SK-N-MC (cell line): ENCODE data around the gene RTN4RL2.
A peak's percentile ranks its signal among the peaks of the same experiment; 100 is the strongest.

Experiments used
- DNase-seq: peaks from one replicate; pipeline ENCODE4 v3.0.0-alpha.2; 2011; ENCODE audit warnings: low read depth, low spot score
- H3K27ac ChIP-seq: fragments of 200-600 bp; sonication (generic); 2 replicates; pipeline ENCODE4 v1.5.1; 2016; ENCODE audit warnings: mixed run types
- H3K36me3 ChIP-seq: fragments of 200-600 bp; sonication (generic); 2 replicates; pipeline ENCODE4 v1.6.1; 2017; ENCODE audit warnings: antibody characterized with exemption, low read length, mixed read lengths; ENCODE audit not compliant: insufficient read depth
- H3K4me3 ChIP-seq: fragments of 200-600 bp; sonication (generic); 2 replicates; pipeline ENCODE4 v1.5.1; 2016
- H3K9ac ChIP-seq: fragments of 200-600 bp; sonication (generic); 2 replicates; pipeline ENCODE4 v1.8.0; 2017; ENCODE audit warnings: mixed run types, mixed read lengths; ENCODE audit not compliant: insufficient read length
- H3K9me3 ChIP-seq: fragments of 200-600 bp; sonication (generic); 2 replicates; pipeline ENCODE4 v1.6.1; 2017; ENCODE audit warnings: low read depth, mild to moderate bottlenecking, antibody characterized with exemption, low read length, moderate library complexity, mixed read lengths
- EZH2 ChIP-seq: fragments of 200-600 bp; sonication (generic); IDR thresholded peaks from one replicate; pipeline ENCODE4 v1.6.1; 2017; ENCODE audit warnings: antibody characterized with exemption
- FOXP2 ChIP-seq: optimal IDR thresholded peaks from 2 replicates; pipeline ENCODE3; 2011; ENCODE audit warnings: mild to moderate bottlenecking, moderate library complexity; ENCODE audit not compliant: insufficient read depth; ENCODE audit errors: extremely low read length, control extremely low read depth
- POLR2AphosphoS5 ChIP-seq: IDR thresholded peaks from 2 replicates; pipeline ENCODE4 v1.6.1; 2012; ENCODE audit warnings: mild to moderate bottlenecking, low read depth, low read length, borderline replicate concordance

Gene RTN4RL2

GRCh38 chr11:57460022-57460757 is at the start of gene RTN4RL2:
Gene RTN4RL2, plus strand, starts transcription at chr11:57460528. Its CDS starts 338 bp downstream, at chr11:57460866.
- TF ChIP-seq POLR2AphosphoS5 (peak; percentile 45; the same call in 1 of the 2 replicates), EZH2 (no peak)
- Histone ChIP-seq H3K27ac (no peak within 1 kb of the TSS), H3K36me3 (no peaks in the 10 kb centered on the region), H3K9me3 (no peaks in the 10 kb centered on the region), H3K9ac (peak within 1 kb of the TSS; percentile 57), H3K4me3 (peak within 1 kb of the TSS; percentile 87)
- no peak for DNase-seq

GRCh38 chr11:57413681-57414080 is 46.6 kb upstream of the RTN4RL2 start:
- H3K9ac ChIP-seq = no peak overlapping the region
- H3K4me3 ChIP-seq = no peak overlapping the region
- DNase-seq = no peak
- no peaks in the 10 kb centered on the region for H3K36me3 ChIP-seq
- TF ChIP-seq POLR2AphosphoS5 = no peak
- TF ChIP-seq FOXP2 = no peak
- no peak for TF ChIP-seq EZH2
- H3K27ac ChIP-seq = no peak overlapping the region
- no peaks in the 10 kb centered on the region for H3K9me3 ChIP-seq

- no peak overlapping the region for H3K27ac ChIP-seq
- TF ChIP-seq EZH2 (no peak), POLR2AphosphoS5 (no peak), FOXP2 (no peak)
- no peak overlapping the region for H3K9ac ChIP-seq
- no peak overlapping the region for H3K4me3 ChIP-seq
- H3K9me3 ChIP-seq = no peaks in the 10 kb centered on the region
- no peaks in the 10 kb centered on the region for H3K36me3 ChIP-seq
- no peak for DNase-seq
Measured at GRCh38 chr11:57414612-57415212, 45.6 kb upstream of the RTN4RL2 start.

- Histone ChIP-seq H3K27ac (no peak overlapping the region), H3K9ac (no peak overlapping the region), H3K4me3 (no peak overlapping the region), H3K9me3 (no peaks in the 10 kb centered on the region), H3K36me3 (no peaks in the 10 kb centered on the region)
- DNase-seq = no peak
- TF ChIP-seq POLR2AphosphoS5 = no peak
- no peak for TF ChIP-seq EZH2
- no peak for TF ChIP-seq FOXP2
Measured at GRCh38 chr11:57416436-57416835, 43.9 kb upstream of the RTN4RL2 start.

- TF ChIP-seq EZH2 (no peak), POLR2AphosphoS5 (no peak), FOXP2 (no peak)
- Histone ChIP-seq H3K27ac (no peak overlapping the region), H3K4me3 (no peak overlapping the region), H3K36me3 (no peaks in the 10 kb centered on the region), H3K9ac (no peak overlapping the region), H3K9me3 (no peaks in the 10 kb centered on the region)
- no peak for DNase-seq
Measured at GRCh38 chr11:57417056-57417455, 43.3 kb upstream of the RTN4RL2 start.

- no peak for DNase-seq
- H3K9ac ChIP-seq = no peak overlapping the region
- H3K4me3 ChIP-seq = no peak overlapping the region
- H3K36me3 ChIP-seq = no peaks in the 10 kb centered on the region
- H3K9me3 ChIP-seq = no peaks in the 10 kb centered on the region
- no peak overlapping the region for H3K27ac ChIP-seq
- TF ChIP-seq EZH2 (no peak), FOXP2 (no peak), POLR2AphosphoS5 (no peak)
Measured at GRCh38 chr11:57418131-57418530, 42.2 kb upstream of the RTN4RL2 start.

DNA sequence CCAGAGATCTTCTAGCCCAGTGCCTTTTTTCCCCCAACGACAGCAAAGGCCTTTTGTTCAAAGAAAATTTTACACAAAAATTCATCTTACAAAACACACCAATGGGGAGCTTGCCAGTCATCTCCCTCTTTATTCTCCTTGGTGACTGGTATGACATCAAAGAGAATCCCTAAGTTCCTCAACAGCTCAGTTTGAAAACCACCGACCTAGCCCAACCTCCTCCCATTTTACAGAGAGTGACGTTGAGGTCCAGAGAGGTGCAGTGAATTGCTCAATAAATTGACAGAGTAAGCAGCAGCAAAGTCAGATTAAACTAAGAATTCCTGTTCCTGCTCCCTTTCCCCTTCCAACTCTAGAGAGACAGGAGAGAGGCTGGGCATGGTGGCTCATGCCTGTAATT is 41.2 kb upstream of the RTN4RL2 start:
- H3K9me3 ChIP-seq = no peaks in the 10 kb centered on the region
- TF ChIP-seq POLR2AphosphoS5 (no peak), EZH2 (no peak), FOXP2 (no peak)
- no peak for DNase-seq
- no peak overlapping the region for H3K9ac ChIP-seq
- no peak overlapping the region for H3K4me3 ChIP-seq
- H3K36me3 ChIP-seq = no peaks in the 10 kb centered on the region
- no peak overlapping the region for H3K27ac ChIP-seq

DNA sequence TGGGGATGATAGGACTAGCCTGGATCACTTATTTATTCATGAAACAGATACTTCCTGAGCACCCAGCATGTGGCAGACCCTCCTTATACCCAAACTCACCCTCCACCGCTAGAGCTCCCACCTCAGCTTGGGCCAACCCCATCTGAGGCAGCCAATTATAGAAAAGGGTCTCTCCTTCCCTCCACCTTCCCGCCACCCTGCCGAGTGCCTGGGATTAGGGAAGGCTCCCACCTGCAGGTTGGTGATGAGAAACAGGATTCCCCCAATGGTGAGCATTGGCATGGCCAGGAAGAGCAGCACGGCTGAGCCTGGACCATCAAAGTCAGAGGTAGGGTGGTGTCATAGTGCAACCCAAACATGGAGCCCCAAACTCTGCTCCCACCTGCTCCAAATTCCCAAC is 39.3 kb upstream of the RTN4RL2 start:
- H3K9me3 ChIP-seq = no peaks in the 10 kb centered on the region
- no peak for DNase-seq
- no peak overlapping the region for H3K9ac ChIP-seq
- no peaks in the 10 kb centered on the region for H3K36me3 ChIP-seq
- TF ChIP-seq EZH2 (no peak), FOXP2 (no peak), POLR2AphosphoS5 (no peak)
- H3K4me3 ChIP-seq = no peak overlapping the region
- H3K27ac ChIP-seq = no peak overlapping the region
